WTC11 (cell line): ENCODE results near the gene ZNF554. TPM values are rescaled to one million over a fixed set of nuclear protein-coding genes. Genes with fewer than 3 reads are reported as not detected.

Source experiments
- ATAC-seq: fragments of 200-7000 bp; cut with Tn5 transposase; 2 replicates; pipeline ENCODE4 v1.10.0; 2021; ENCODE audit warnings: mild to moderate bottlenecking, moderate library complexity
- CTCF ChIA-PET: fragments of 300-600 bp; sonication (Branson Sonifier 250); formaldehyde crosslinking; loops from one replicate; lab custom pipeline; 2021; ENCODE audit warnings: antibody characterized with exemption; lab: Charles Lee
- POLR2A ChIA-PET: fragments of 350-600 bp; sonication (Branson Sonifier 250); formaldehyde crosslinking; loops from one replicate; lab custom pipeline; 2021; ENCODE audit warnings: antibody characterized with exemption; lab: Charles Lee
- DNase-seq: peaks from one replicate; pipeline ENCODE4 v3.0.0; 2021; ENCODE audit warnings: low spot score
- H3K27ac Mint-ChIP-seq: 2 replicates; pipeline ENCODE4 v1.8.0; 2021; ENCODE audit warnings: mixed read lengths
- H3K27me3 Mint-ChIP-seq: 2 replicates; pipeline ENCODE4 v1.8.0; 2021; ENCODE audit warnings: low read depth, mild to moderate bottlenecking, moderate library complexity, mixed read lengths
- H3K36me3 Mint-ChIP-seq: 2 replicates; pipeline ENCODE4 v1.8.0; 2021; ENCODE audit warnings: mixed read lengths
- H3K4me1 Mint-ChIP-seq: 2 replicates; pipeline ENCODE4 v1.8.0; 2022; ENCODE audit warnings: mixed read lengths
- H3K4me3 Mint-ChIP-seq: 2 replicates; pipeline ENCODE4 v1.8.0; 2021; ENCODE audit warnings: mild to moderate bottlenecking, moderate library complexity, mixed read lengths
- H3K9me3 Mint-ChIP-seq: 2 replicates; pipeline ENCODE4 v1.8.0; 2021; ENCODE audit warnings: mixed read lengths
- CREB1 ChIP-seq: sonication (generic); formaldehyde crosslinking; IDR thresholded peaks from 2 replicates; pipeline ENCODE4 v1.8.0; 2023; ENCODE audit warnings: mild to moderate bottlenecking, missing genetic modification reagents
- ESRRA ChIP-seq: sonication (generic); formaldehyde crosslinking; IDR thresholded peaks from 2 replicates; pipeline ENCODE4 v1.8.1; 2022; ENCODE audit warnings: mild to moderate bottlenecking, missing genetic modification reagents, borderline replicate concordance
- GTF2I ChIP-seq: fragments of 250-450 bp; sonication (Bioruptor Pico); conservative IDR thresholded peaks from 2 replicates; pipeline ENCODE4 v1.4.0; 2021; ENCODE audit warnings: mild to moderate bottlenecking
- JAZF1 ChIP-seq: fragments of 250-450 bp; sonication (Bioruptor Pico); IDR thresholded peaks from 2 replicates; pipeline ENCODE4 v1.9.0; 2021; ENCODE audit warnings: moderate library complexity, mild to moderate bottlenecking, inconsistent platforms
- NFE2L1 ChIP-seq: sonication (generic); formaldehyde crosslinking; IDR thresholded peaks from 2 replicates; pipeline ENCODE4 v1.8.1; 2023; ENCODE audit warnings: missing genetic modification reagents
- OVOL2 ChIP-seq: fragments of 250-450 bp; sonication (Bioruptor Pico); IDR thresholded peaks from 2 replicates; pipeline ENCODE4 v1.9.0; 2021; ENCODE audit warnings: mild to moderate bottlenecking, borderline replicate concordance
- SMAD3 ChIP-seq: sonication (generic); formaldehyde crosslinking; IDR thresholded peaks from 2 replicates; pipeline ENCODE4 v1.8.0; 2022; ENCODE audit warnings: missing genetic modification reagents, mild to moderate bottlenecking, borderline replicate concordance
- SOX15 ChIP-seq: fragments of 250-450 bp; sonication (Bioruptor Pico); IDR thresholded peaks from 2 replicates; pipeline ENCODE4 v1.9.0; 2021; ENCODE audit warnings: mild to moderate bottlenecking
- TEAD1 ChIP-seq: sonication (generic); formaldehyde crosslinking; IDR thresholded peaks from 2 replicates; pipeline ENCODE4 v1.8.0; 2022; ENCODE audit warnings: mild to moderate bottlenecking, missing genetic modification reagents
- ZBTB21 ChIP-seq: sonication (generic); formaldehyde crosslinking; IDR thresholded peaks from 2 replicates; pipeline ENCODE4 v1.8.1; 2023; ENCODE audit warnings: mild to moderate bottlenecking, missing genetic modification reagents, borderline replicate concordance
- ZNF219 ChIP-seq: sonication (generic); formaldehyde crosslinking; IDR thresholded peaks from 2 replicates; pipeline ENCODE4 v1.8.0; 2023; ENCODE audit warnings: missing genetic modification reagents, mild to moderate bottlenecking, borderline replicate concordance
- ZNF263 ChIP-seq: sonication (generic); formaldehyde crosslinking; IDR thresholded peaks from 2 replicates; pipeline ENCODE4 v1.8.1; 2022; ENCODE audit warnings: low read depth, mild to moderate bottlenecking, moderate library complexity, missing genetic modification reagents
- ZNF671 ChIP-seq: fragments of 250-450 bp; sonication (Bioruptor Pico); IDR thresholded peaks from 2 replicates; pipeline ENCODE4 v1.8.0; 2021; ENCODE audit warnings: mild to moderate bottlenecking
- total RNA-seq: library from RNA; stranded (reverse); gene quantifications from 3 replicates; pipeline ENCODE4 v1.2.3, GENCODE V29; 2021
- TF ChIP-seq, protein P1 (sequence below): sonication (generic); formaldehyde crosslinking; conservative IDR thresholded peaks from 2 replicates; pipeline ENCODE4 v1.8.1; 2023; ENCODE audit warnings: mild to moderate bottlenecking, low read depth, missing genetic modification reagents, moderate library complexity
- TF ChIP-seq, protein P2 (sequence below): fragments of 250-450 bp; sonication (Bioruptor Pico); IDR thresholded peaks from 2 replicates; pipeline ENCODE4 v1.8.0; 2021; ENCODE audit warnings: mild to moderate bottlenecking
- TF ChIP-seq, protein P3 (sequence below): sonication (generic); formaldehyde crosslinking; IDR thresholded peaks from 2 replicates; pipeline ENCODE4 v1.8.1; 2022; ENCODE audit warnings: low read depth, mild to moderate bottlenecking, moderate library complexity, missing genetic modification reagents, borderline replicate concordance
- TF ChIP-seq, protein P4 (sequence below): fragments of 250-450 bp; sonication (Bioruptor Pico); IDR thresholded peaks from 2 replicates; pipeline ENCODE4 v2.1.2; 2022; ENCODE audit warnings: mild to moderate bottlenecking, moderate library complexity
- TF ChIP-seq, protein P5 (sequence below): sonication (generic); formaldehyde crosslinking; IDR thresholded peaks from 2 replicates; pipeline ENCODE4 v1.8.0; 2022; ENCODE audit warnings: mild to moderate bottlenecking, missing genetic modification reagents
- TF ChIP-seq, protein P6 (sequence below): sonication (generic); formaldehyde crosslinking; IDR thresholded peaks from 2 replicates; pipeline ENCODE4 v1.8.0; 2023; ENCODE audit warnings: missing genetic modification reagents, mild to moderate bottlenecking, borderline replicate concordance

Gene ZNF554
- total RNA-seq, 1 experiment from 2014 or later, result 5.7 TPM

DNA sequence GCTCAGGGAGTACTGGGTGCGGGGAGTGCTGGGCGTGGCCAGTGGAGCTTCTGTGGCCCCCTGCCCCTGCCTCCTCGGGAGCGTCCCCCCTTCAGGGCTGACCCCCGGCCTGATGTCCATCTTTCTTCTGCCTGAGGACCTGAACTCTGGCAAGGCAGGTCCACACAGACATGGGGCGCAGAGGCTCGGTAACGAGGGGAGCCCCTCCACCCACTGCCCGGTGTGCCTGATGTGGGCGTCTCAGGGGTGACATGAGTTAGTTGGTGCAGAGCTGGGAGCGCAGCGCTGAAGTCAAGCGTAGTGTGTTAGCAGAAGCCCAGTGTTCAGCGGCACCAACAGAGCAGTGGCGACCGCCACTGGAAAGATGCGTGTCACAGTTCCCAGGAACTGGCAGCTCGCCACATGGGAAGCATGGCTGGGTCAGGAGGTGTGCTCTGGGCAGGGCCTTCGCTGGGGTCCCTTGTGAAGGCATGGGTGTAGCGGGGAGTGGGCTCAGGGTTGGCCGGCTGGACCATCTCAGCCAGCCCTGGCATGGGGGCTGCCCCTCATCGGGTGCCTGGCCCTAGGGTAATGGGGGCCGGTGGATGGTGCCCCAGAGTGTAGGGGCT, 22.9 kb upstream of the ZNF554 start (continued):
- TF ChIP-seq, protein P1, sequence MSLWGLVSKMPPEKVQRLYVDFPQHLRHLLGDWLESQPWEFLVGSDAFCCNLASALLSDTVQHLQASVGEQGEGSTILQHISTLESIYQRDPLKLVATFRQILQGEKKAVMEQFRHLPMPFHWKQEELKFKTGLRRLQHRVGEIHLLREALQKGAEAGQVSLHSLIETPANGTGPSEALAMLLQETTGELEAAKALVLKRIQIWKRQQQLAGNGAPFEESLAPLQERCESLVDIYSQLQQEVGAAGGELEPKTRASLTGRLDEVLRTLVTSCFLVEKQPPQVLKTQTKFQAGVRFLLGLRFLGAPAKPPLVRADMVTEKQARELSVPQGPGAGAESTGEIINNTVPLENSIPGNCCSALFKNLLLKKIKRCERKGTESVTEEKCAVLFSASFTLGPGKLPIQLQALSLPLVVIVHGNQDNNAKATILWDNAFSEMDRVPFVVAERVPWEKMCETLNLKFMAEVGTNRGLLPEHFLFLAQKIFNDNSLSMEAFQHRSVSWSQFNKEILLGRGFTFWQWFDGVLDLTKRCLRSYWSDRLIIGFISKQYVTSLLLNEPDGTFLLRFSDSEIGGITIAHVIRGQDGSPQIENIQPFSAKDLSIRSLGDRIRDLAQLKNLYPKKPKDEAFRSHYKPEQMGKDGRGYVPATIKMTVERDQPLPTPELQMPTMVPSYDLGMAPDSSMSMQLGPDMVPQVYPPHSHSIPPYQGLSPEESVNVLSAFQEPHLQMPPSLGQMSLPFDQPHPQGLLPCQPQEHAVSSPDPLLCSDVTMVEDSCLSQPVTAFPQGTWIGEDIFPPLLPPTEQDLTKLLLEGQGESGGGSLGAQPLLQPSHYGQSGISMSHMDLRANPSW (CRISPR knock-in tag), result no peak
- TF ChIP-seq, protein P2, sequence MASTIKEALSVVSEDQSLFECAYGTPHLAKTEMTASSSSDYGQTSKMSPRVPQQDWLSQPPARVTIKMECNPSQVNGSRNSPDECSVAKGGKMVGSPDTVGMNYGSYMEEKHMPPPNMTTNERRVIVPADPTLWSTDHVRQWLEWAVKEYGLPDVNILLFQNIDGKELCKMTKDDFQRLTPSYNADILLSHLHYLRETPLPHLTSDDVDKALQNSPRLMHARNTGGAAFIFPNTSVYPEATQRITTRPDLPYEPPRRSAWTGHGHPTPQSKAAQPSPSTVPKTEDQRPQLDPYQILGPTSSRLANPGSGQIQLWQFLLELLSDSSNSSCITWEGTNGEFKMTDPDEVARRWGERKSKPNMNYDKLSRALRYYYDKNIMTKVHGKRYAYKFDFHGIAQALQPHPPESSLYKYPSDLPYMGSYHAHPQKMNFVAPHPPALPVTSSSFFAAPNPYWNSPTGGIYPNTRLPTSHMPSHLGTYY (CRISPR knock-in tag), result no peak
- no peak for TF ChIP-seq ZBTB21 (CRISPR knock-in tag)
- TF ChIP-seq NFE2L1, result no peak
- TF ChIP-seq JAZF1 (CRISPR knock-in tag), result no peak
- TF ChIP-seq, protein P3, sequence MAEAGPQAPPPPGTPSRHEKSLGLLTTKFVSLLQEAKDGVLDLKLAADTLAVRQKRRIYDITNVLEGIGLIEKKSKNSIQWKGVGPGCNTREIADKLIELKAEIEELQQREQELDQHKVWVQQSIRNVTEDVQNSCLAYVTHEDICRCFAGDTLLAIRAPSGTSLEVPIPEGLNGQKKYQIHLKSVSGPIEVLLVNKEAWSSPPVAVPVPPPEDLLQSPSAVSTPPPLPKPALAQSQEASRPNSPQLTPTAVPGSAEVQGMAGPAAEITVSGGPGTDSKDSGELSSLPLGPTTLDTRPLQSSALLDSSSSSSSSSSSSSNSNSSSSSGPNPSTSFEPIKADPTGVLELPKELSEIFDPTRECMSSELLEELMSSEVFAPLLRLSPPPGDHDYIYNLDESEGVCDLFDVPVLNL (CRISPR knock-in tag), result no peak
- TF ChIP-seq TEAD1 (CRISPR knock-in tag), result no peak
- no peak for TF ChIP-seq CREB1 (CRISPR knock-in tag)
- TF ChIP-seq, protein P4, sequence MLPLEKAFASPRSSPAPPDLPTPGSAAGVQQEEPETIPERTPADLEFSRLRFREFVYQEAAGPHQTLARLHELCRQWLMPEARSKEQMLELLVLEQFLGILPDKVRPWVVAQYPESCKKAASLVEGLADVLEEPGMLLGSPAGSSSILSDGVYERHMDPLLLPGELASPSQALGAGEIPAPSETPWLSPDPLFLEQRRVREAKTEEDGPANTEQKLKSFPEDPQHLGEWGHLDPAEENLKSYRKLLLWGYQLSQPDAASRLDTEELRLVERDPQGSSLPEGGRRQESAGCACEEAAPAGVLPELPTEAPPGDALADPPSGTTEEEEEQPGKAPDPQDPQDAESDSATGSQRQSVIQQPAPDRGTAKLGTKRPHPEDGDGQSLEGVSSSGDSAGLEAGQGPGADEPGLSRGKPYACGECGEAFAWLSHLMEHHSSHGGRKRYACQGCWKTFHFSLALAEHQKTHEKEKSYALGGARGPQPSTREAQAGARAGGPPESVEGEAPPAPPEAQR (CRISPR knock-in tag), result no peak
- TF ChIP-seq ZNF219 (CRISPR knock-in tag), result no peak
- TF ChIP-seq, all 79 proteins: peak for 0

DNA sequence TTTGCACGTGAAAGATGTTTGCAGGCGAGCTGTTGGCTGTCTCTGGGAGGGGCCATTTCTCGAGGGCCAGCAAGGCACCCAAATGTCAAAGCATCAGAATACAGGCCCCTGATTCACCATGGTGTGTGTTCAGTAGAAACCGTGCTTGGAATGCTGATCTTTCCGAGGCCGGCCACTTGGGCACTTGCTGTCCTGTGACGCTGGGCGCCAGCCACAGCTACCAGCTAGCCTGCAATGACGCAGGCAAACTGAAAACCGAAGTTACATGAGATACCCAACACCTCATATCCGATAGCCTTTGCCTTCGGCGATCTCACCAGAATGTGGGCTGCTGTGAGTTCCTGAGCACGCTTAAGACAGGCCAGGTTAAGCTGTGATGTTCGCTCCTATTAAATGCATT, 22.4 kb upstream of the ZNF554 start:
- H3K36me3 Mint-ChIP-seq, result peaks cover 44% of the 10 kb centered on the region
- no peak overlapping the region for H3K4me3 Mint-ChIP-seq
- ChIA-PET POLR2A (no interaction called here), CTCF (interaction anchor here (1.0 kb wide), 1 partner anchor 149 kb away, joined by 3 read pairs; no protein-coding TSS in a partner anchor)
- H3K9me3 Mint-ChIP-seq, result no peaks in the 10 kb centered on the region
- DNase-seq (no peak), ATAC-seq (no peak)
- no peaks in the 10 kb centered on the region for H3K27me3 Mint-ChIP-seq
- no peaks in the 10 kb centered on the region for H3K4me1 Mint-ChIP-seq
- no peak overlapping the region for H3K27ac Mint-ChIP-seq
- TF ChIP-seq, protein P5, sequence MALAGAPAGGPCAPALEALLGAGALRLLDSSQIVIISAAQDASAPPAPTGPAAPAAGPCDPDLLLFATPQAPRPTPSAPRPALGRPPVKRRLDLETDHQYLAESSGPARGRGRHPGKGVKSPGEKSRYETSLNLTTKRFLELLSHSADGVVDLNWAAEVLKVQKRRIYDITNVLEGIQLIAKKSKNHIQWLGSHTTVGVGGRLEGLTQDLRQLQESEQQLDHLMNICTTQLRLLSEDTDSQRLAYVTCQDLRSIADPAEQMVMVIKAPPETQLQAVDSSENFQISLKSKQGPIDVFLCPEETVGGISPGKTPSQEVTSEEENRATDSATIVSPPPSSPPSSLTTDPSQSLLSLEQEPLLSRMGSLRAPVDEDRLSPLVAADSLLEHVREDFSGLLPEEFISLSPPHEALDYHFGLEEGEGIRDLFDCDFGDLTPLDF (CRISPR knock-in tag), result no peak
- no peak for TF ChIP-seq SMAD3 (CRISPR knock-in tag)

DNA sequence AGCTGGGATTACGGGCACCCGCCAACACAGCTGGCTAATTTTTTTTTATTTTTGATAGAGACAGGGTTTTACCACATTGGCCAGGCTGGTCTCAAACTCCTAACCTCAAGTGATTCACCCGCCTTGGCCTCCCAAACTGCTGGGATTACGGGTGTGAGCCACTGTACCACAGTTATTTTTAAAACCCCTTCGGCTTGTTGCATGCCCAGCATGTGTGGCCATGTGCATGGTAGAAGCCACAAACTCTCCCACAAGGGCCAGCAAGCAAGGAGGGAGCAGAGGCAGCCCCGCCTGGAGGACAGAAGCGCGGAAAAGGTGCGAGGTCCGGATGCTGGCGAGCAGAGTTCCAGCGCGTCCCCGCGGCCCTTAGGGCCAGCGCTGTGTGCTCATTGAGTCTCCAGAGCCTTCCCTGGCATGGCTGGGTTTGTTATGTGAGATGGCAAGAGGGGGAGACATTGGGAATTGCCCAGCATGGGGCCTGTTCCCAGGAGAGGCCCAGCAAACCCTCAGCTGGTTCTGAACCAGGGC, 21.4 kb upstream of the ZNF554 start:
- Mint-ChIP-seq H3K9me3 (no peaks in the 10 kb centered on the region), H3K4me3 (no peak overlapping the region), H3K27ac (no peak overlapping the region), H3K4me1 (no peaks in the 10 kb centered on the region), H3K27me3 (no peaks in the 10 kb centered on the region), H3K36me3 (peaks cover 44% of the 10 kb centered on the region)
- ATAC-seq (no peak), DNase-seq (no peak)
- CTCF ChIA-PET, result no interaction called here
- POLR2A ChIA-PET, result no interaction called here
- no peak for TF ChIP-seq TEAD1 (CRISPR knock-in tag)
- TF ChIP-seq ZNF263, result no peak
- TF ChIP-seq ZNF671 (CRISPR knock-in tag), result no peak
- TF ChIP-seq SOX15, result no peak
- TF ChIP-seq GTF2I (CRISPR knock-in tag), result no peak
- TF ChIP-seq, protein P4 (CRISPR knock-in tag), result no peak
- TF ChIP-seq, protein P6, sequence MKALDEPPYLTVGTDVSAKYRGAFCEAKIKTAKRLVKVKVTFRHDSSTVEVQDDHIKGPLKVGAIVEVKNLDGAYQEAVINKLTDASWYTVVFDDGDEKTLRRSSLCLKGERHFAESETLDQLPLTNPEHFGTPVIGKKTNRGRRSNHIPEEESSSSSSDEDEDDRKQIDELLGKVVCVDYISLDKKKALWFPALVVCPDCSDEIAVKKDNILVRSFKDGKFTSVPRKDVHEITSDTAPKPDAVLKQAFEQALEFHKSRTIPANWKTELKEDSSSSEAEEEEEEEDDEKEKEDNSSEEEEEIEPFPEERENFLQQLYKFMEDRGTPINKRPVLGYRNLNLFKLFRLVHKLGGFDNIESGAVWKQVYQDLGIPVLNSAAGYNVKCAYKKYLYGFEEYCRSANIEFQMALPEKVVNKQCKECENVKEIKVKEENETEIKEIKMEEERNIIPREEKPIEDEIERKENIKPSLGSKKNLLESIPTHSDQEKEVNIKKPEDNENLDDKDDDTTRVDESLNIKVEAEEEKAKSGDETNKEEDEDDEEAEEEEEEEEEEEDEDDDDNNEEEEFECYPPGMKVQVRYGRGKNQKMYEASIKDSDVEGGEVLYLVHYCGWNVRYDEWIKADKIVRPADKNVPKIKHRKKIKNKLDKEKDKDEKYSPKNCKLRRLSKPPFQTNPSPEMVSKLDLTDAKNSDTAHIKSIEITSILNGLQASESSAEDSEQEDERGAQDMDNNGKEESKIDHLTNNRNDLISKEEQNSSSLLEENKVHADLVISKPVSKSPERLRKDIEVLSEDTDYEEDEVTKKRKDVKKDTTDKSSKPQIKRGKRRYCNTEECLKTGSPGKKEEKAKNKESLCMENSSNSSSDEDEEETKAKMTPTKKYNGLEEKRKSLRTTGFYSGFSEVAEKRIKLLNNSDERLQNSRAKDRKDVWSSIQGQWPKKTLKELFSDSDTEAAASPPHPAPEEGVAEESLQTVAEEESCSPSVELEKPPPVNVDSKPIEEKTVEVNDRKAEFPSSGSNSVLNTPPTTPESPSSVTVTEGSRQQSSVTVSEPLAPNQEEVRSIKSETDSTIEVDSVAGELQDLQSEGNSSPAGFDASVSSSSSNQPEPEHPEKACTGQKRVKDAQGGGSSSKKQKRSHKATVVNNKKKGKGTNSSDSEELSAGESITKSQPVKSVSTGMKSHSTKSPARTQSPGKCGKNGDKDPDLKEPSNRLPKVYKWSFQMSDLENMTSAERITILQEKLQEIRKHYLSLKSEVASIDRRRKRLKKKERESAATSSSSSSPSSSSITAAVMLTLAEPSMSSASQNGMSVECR, result no peak
- TF ChIP-seq OVOL2 (CRISPR knock-in tag), result no peak
- no peak for TF ChIP-seq ESRRA
